HG03045 (cell line): ENCODE data around the gene SYCN.

Experiments used
- ATAC-seq: cut with Tn5 transposase; IDR thresholded peaks from one replicate; pipeline ENCODE4 v1.9.1; 2021; ENCODE audit warnings: mild to moderate bottlenecking, moderate library complexity; ENCODE audit not compliant: unreplicated experiment

Gene SYCN

DNA sequence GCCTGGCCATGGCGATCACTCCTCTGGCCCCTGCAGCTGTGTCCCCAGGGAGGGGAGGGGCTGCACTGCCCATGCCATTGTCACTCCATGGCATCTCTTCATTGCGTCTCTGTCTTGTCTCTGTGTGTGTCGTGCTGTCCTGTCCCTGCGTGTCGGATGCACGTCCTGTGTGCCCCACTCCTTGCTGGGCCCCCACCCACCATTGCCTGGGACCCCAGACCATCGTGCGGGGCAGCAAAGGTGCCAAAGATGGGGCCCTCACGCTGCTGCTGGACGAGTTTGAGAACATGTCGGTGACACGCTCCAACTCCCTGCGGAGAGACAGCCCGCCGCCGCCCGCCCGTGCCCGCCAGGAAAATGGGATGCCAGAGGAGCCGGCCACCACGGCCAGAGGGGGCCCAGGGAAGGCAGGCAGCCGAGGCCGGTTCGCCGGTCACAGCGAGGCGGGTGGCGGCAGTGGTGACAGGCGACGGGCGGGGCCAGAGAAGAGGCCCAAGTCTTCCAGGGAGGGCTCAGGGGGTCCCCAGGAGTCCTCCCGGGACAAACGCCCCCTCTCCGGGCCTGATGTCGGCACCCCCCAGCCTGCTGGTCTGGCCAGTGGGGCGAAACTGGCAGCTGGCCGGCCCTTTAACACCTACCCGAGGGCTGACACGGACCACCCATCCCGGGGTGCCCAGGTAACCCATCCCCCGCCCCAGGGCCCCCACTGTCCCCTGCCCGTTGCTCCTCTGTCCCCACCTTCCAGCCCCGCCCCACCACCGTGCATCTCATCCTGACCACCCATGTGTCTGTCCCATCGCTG, 31.2 kb downstream of the SYCN start:
- ATAC-seq: no peak

DNA sequence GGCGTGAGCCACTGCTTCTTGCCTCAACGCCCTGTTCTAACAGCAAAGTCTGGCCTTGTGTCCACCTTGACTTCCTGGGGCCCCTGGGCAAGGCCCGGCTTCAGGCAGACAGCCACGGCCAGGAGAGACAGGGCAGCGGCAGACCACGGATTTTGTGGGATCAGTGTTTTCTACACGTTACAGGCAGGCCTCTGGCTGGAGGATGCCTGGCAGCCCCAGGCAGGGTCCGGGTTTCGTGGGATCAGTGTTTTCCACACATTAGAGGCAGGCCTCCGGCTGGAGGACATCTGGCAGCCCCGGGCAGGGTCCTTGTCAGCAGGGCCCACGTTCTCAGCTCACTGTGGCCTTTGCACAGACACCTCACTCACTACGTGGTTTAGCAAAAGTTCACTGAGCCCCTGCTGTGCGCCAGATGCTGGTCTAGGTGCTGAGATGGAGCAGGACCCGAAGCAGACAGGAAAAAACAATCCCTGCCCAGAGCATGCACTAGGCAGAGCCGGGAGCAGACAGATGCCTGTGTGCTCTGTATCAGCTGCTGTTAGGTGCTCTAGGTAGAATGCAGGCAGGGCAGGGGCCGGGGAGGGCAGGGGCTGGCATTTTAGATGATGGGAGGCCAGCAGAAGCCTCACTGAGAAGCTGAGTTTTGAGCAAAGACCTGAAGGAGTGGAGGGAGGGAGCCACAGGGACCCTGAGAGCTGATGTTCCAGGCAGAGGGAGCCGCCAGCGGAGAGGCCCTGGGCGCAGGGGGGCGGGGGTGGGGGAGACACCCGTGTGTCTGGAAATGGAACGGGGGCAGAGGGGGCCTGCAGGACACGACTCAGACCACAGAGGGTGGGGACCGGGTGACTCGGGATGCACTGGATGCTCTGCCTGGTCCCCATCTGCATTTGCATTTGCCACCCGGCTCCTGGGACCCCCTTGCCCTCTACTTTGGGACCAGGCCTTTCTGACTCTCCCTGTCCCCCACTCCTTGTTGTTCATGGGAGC, 32.3 kb downstream of the SYCN start:
- ATAC-seq: no peak

GRCh38 chr19:39170386-39171231, 33.5 kb downstream of the SYCN start:
- no peak for ATAC-seq

DNA sequence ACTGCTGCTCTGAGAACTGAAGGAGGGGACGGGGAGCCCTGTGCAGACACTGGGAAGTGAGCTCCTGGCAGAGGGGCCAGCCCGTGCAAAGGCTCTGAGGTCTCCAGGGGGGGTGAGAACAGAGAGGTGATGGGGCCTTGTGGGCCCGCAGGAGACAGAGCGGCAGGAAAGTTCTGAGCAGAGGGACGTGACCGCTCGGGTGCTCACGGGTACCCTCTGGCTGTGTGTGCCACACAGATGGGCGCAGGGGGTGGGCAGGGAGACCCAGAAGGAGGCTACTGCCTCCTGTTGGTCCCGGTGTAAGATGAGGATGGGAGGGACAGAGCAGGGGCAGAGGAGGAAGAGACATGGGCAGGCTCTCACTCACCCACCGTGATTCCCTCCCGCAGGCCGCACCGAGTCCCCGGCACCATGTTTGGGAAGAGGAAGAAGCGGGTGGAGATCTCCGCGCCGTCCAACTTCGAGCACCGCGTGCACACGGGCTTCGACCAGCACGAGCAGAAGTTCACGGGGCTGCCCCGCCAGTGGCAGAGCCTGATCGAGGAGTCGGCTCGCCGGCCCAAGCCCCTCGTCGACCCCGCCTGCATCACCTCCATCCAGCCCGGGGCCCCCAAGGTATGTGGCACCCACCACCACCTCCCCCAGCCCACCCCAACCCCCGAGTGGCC, 34.8 kb downstream of the SYCN start:
- ATAC-seq: no peak

GRCh38 chr19:39168258-39169142, 35.6 kb downstream of the SYCN start:
- no peak for ATAC-seq

- ATAC-seq: no peak
Observed at GRCh38 chr19:39167461-39168257, 36.4 kb downstream of the SYCN start.

DNA sequence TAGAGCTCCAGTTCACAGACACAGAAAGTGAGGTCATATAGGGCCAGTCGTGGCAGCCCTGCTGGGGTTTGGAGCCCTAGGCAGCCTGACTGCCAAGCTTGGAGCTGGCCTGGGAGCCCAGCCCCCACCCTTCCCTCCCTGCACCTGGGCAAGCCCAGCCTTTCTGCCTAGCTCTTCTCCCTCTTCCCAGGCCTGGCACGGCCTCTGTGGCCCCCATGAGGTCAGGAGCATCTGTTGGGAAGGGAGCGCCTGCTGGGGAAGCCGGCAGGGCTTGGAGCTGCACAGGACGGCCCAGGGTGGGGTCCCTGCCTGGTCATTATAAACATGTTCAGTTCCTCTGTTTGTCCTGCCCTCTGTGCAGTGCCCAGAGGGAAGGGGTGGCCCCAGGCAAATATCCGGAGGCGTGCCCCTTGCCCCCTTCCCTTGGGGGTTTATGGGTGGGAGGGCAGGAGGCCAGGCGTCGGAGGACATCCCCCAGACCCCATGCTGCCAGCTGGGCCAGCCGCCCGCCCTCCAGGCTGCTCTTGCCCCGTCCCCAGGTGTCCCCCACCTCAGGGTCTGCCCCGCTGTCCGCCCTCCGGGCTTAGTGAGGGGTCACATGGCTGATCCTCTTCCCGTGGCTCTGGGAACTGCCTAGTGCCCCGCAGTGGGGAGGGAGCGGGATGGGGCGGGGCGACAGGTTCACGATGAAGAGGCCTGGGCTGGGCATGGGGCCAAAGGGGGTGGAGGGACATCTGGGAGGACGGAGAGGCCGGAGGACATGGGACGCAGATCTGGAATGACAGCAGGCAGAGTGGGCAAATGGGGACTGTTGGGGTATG, 37.3 kb downstream of the SYCN start:
- no peak for ATAC-seq

DNA sequence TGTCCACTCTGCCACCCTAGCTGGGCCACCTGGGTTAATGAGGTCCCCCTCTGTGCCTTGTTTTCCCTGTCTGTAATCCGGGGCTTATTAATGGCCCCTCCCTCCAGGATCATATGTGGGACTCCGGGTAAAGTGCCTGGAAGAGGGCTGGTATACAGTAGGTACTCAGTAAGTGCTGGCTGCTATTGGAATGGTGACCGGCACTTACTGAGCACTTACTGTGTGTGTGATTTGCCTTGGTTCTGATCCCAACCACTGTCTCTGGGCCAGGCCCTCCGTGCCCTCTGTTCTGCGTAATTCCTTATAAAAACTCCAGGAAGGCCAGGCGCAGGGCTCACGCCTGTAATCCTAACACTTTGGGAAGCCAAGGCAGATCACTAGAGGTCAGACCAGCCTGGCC, 38.2 kb downstream of the SYCN start:
- ATAC-seq: no peak

DNA sequence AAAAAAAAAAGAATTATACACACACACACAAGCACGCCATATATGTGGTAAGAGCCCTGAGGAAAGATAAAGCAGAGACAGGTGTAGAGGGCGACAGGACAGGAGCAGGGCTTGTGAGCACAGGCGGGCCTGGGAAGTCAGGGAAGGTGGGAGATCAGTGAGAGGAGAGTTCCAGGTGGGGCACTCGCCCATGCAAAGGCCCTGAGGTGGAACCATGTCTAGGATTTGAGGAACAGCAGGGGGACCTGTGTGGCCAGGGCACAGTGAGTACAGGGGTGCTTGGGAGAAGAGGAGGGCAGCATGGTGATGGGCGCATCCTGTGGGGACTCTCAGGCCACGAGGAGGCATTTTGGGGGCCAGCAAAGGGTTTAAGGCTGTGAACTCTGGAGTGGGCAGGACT, 39.8 kb downstream of the SYCN start:
- no peak for ATAC-seq

DNA sequence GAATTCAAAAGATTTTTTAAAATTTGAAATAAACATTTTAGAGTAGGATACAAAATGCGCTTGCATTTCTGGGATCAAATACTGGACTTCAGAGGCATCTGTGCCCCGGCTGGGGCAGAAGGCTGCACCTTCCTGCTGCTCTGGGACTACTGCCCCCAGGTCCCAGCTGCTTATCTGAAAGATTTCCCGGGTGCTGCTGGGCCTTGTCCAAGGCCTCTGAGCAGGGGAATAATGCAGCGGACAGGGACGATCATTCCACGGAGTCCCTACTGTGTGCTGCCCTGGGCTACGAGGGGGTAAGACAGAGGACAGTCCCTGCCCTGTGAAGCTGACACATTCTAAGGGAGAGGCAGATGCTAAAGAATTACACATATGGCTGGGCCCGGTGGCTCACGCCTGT, 40.4 kb downstream of the SYCN start:
- no peak for ATAC-seq

GRCh38 chr19:39162441-39163043, 41.5 kb downstream of the SYCN start:
- no peak for ATAC-seq

- ATAC-seq: no peak
Observed at GRCh38 chr19:39160889-39161672, 43.0 kb downstream of the SYCN start.

DNA sequence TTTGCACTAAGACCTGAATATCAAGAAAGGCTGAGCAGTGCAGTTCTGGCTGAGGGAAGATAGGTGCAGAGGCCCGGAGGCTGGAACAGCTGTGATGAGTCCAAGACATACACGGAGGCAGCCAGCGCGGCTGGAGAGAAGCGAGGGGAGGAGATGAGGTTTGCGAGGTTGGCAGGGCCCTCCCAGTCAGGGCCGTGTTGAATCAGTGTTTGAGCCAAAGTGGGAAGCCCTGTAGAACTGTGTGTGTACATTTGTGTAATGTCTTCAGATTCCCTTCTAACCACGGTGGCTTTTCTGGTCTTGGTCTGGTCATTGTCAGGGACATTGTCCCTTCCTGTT, 43.6 kb downstream of the SYCN start:
- no peak for ATAC-seq

GRCh38 chr19:39158646-39159260, 45.3 kb downstream of the SYCN start:
- ATAC-seq: no peak

GRCh38 chr19:39157997-39158389, 46.1 kb downstream of the SYCN start:
- no peak for ATAC-seq

GRCh38 chr19:39157275-39157996, 46.6 kb downstream of the SYCN start:
- ATAC-seq: no peak
